Measurements from ENCODE around the gene PDE2A.
A peak's percentile ranks its signal among the peaks of the same experiment; 100 is the strongest.

The PDE2A gene

GRCh38 chr11:72635309-72635915 is 38.8 kb downstream of the PDE2A start:
- Histone ChIP-seq H3K4me1 (ENCODE audit: control insufficient read depth, insufficient read depth, low read length) (no peaks in the 10 kb centered on the region), H3K4me3 (ENCODE audit: low read length) (no peak overlapping the region), H3K9ac (ENCODE audit: low read length) (no peak overlapping the region), H3K27me3 (ENCODE audit: control insufficient read depth, insufficient read depth, low read length) (peaks cover 23% of the 10 kb centered on the region), H3K9me3 (ENCODE audit: control insufficient read depth, low read length) (no peaks in the 10 kb centered on the region), H3K36me3 (ENCODE audit: control insufficient read depth, insufficient read depth, low read length) (no peaks in the 10 kb centered on the region)

- no peak overlapping the region for H3K9ac ChIP-seq (ENCODE audit: low read length)
- H3K36me3 ChIP-seq (ENCODE audit: control insufficient read depth, insufficient read depth, low read length), result no peaks in the 10 kb centered on the region
- H3K4me3 ChIP-seq (ENCODE audit: low read length), result no peak overlapping the region
- no peaks in the 10 kb centered on the region for H3K9me3 ChIP-seq (ENCODE audit: control insufficient read depth, low read length)
- H3K27me3 ChIP-seq (ENCODE audit: control insufficient read depth, insufficient read depth, low read length), result peaks cover 14% of the 10 kb centered on the region
- no peaks in the 10 kb centered on the region for H3K4me1 ChIP-seq (ENCODE audit: control insufficient read depth, insufficient read depth, low read length)
These were observed 39.6 kb downstream of the PDE2A start for GRCh38 chr11:72634472-72635095.

GRCh38 chr11:72634016-72634415 is 40.2 kb downstream of the PDE2A start:
- no peaks in the 10 kb centered on the region for H3K4me1 ChIP-seq (ENCODE audit: control insufficient read depth, insufficient read depth, low read length)
- H3K36me3 ChIP-seq (ENCODE audit: control insufficient read depth, insufficient read depth, low read length), result no peaks in the 10 kb centered on the region
- no peaks in the 10 kb centered on the region for H3K9me3 ChIP-seq (ENCODE audit: control insufficient read depth, low read length)
- no peak overlapping the region for H3K9ac ChIP-seq (ENCODE audit: low read length)
- H3K4me3 ChIP-seq (ENCODE audit: low read length), result no peak overlapping the region
- H3K27me3 ChIP-seq (ENCODE audit: control insufficient read depth, insufficient read depth, low read length), result peaks cover 10% of the 10 kb centered on the region

- H3K27me3 ChIP-seq (ENCODE audit: control insufficient read depth, insufficient read depth, low read length), result peaks cover 5% of the 10 kb centered on the region
- no peaks in the 10 kb centered on the region for H3K9me3 ChIP-seq (ENCODE audit: control insufficient read depth, low read length)
- H3K4me1 ChIP-seq (ENCODE audit: control insufficient read depth, insufficient read depth, low read length), result no peaks in the 10 kb centered on the region
- no peaks in the 10 kb centered on the region for H3K36me3 ChIP-seq (ENCODE audit: control insufficient read depth, insufficient read depth, low read length)
- no peak overlapping the region for H3K4me3 ChIP-seq (ENCODE audit: low read length)
- H3K9ac ChIP-seq (ENCODE audit: low read length), result no peak overlapping the region
These were observed 41.2 kb downstream of the PDE2A start for GRCh38 chr11:72633068-72633467.

- H3K9ac ChIP-seq (ENCODE audit: low read length), result no peak overlapping the region
These were observed 42.2 kb downstream of the PDE2A start for GRCh38 chr11:72631806-72632731.

GRCh38 chr11:72630104-72630852 is 43.9 kb downstream of the PDE2A start:
- Histone ChIP-seq H3K4me1 (ENCODE audit: control insufficient read depth, insufficient read depth, low read length) (peaks cover 18% of the 10 kb centered on the region), H3K27me3 (ENCODE audit: control insufficient read depth, insufficient read depth, low read length) (peaks cover 3% of the 10 kb centered on the region), H3K36me3 (ENCODE audit: control insufficient read depth, insufficient read depth, low read length) (no peaks in the 10 kb centered on the region), H3K9me3 (ENCODE audit: control insufficient read depth, low read length) (no peaks in the 10 kb centered on the region), H3K4me3 (ENCODE audit: low read length) (no peak overlapping the region), H3K9ac (ENCODE audit: low read length) (no peak overlapping the region)

More at GRCh38 chr11:72631806-72632731, 42.2 kb downstream of the PDE2A start:
- Histone ChIP-seq H3K4me3 (ENCODE audit: low read length) (no peak overlapping the region), H3K4me1 (ENCODE audit: control insufficient read depth, insufficient read depth, low read length) (peaks cover 4% of the 10 kb centered on the region), H3K36me3 (ENCODE audit: control insufficient read depth, insufficient read depth, low read length) (no peaks in the 10 kb centered on the region), H3K9me3 (ENCODE audit: control insufficient read depth, low read length) (no peaks in the 10 kb centered on the region), H3K27me3 (ENCODE audit: control insufficient read depth, insufficient read depth, low read length) (peaks cover 3% of the 10 kb centered on the region)

- Histone ChIP-seq H3K36me3 (ENCODE audit: control insufficient read depth, insufficient read depth, low read length) (no peaks in the 10 kb centered on the region), H3K4me3 (ENCODE audit: low read length) (no peak overlapping the region), H3K27me3 (ENCODE audit: control insufficient read depth, insufficient read depth, low read length) (peaks cover 3% of the 10 kb centered on the region), H3K9me3 (ENCODE audit: control insufficient read depth, low read length) (no peaks in the 10 kb centered on the region), H3K9ac (ENCODE audit: low read length) (no peak overlapping the region), H3K4me1 (ENCODE audit: control insufficient read depth, insufficient read depth, low read length) (peaks cover 22% of the 10 kb centered on the region)
These were observed 45.0 kb downstream of the PDE2A start for GRCh38 chr11:72629266-72629665.

GRCh38 chr11:72627594-72628281 is 46.5 kb downstream of the PDE2A start:
- Histone ChIP-seq H3K9ac (ENCODE audit: low read length) (no peak overlapping the region), H3K27me3 (ENCODE audit: control insufficient read depth, insufficient read depth, low read length) (no peaks in the 10 kb centered on the region), H3K36me3 (ENCODE audit: control insufficient read depth, insufficient read depth, low read length) (no peaks in the 10 kb centered on the region), H3K4me3 (ENCODE audit: low read length) (no peak overlapping the region), H3K9me3 (ENCODE audit: control insufficient read depth, low read length) (no peaks in the 10 kb centered on the region), H3K4me1 (ENCODE audit: control insufficient read depth, insufficient read depth, low read length) (peaks cover 22% of the 10 kb centered on the region)

- Histone ChIP-seq H3K36me3 (ENCODE audit: control insufficient read depth, insufficient read depth, low read length) (no peaks in the 10 kb centered on the region), H3K4me3 (ENCODE audit: low read length) (no peak overlapping the region), H3K9ac (ENCODE audit: low read length) (no peak overlapping the region), H3K4me1 (ENCODE audit: control insufficient read depth, insufficient read depth, low read length) (peaks cover 22% of the 10 kb centered on the region), H3K27me3 (ENCODE audit: control insufficient read depth, insufficient read depth, low read length) (no peaks in the 10 kb centered on the region), H3K9me3 (ENCODE audit: control insufficient read depth, low read length) (no peaks in the 10 kb centered on the region)
These were observed 47.7 kb downstream of the PDE2A start for GRCh38 chr11:72626414-72626936.

- Histone ChIP-seq H3K27me3 (ENCODE audit: control insufficient read depth, insufficient read depth, low read length) (no peaks in the 10 kb centered on the region), H3K4me1 (ENCODE audit: control insufficient read depth, insufficient read depth, low read length) (peaks cover 22% of the 10 kb centered on the region), H3K36me3 (ENCODE audit: control insufficient read depth, insufficient read depth, low read length) (no peaks in the 10 kb centered on the region), H3K9ac (ENCODE audit: low read length) (peak overlapping the region; percentile 18), H3K4me3 (ENCODE audit: low read length) (no peak overlapping the region), H3K9me3 (ENCODE audit: control insufficient read depth, low read length) (no peaks in the 10 kb centered on the region)
These were observed 48.4 kb downstream of the PDE2A start for GRCh38 chr11:72625691-72626413.

Measured in mucosa of stomach (tissue), 1 donor.